Kidney glomerular epithelial cell (primary cell): ENCODE data around the gene CCL11.

Experiments used
- DNase-seq: peaks from one replicate; lab custom pipeline; 2025; lab: John Stamatoyannopoulos, UW

CCL11 gene

DNA sequence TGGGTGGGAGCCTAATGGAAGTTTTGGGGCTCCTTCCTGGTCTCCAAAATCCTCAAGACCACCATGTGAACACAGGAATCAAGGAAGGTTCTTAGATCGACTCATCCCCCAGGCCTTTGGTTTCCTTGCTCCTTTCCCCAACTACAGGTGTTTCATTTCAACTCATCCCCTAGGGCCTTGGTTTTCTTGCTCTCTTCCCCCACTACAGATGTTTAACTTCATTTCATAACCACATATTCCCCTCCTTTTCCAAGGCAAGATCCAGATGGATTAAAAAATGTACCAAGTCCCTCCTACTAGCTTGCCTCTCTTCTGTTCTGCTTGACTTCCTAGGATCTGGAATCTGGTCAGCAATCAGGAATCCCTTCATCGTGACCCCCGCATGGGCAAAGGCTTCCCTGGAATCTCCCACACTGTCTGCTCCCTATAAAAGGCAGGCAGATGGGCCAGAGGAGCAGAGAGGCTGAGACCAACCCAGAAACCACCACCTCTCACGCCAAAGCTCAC lies at the start of gene CCL11:
CCL11 (plus strand) TSS at position 457 of the 507 bp plus-strand sequence. CDS start 67 bp downstream, outside the sequence.
- DNase-seq = no peak

GRCh38 chr17:34236281-34236892 lies 49.2 kb upstream of the CCL11 start:
- no peak for DNase-seq

DNA sequence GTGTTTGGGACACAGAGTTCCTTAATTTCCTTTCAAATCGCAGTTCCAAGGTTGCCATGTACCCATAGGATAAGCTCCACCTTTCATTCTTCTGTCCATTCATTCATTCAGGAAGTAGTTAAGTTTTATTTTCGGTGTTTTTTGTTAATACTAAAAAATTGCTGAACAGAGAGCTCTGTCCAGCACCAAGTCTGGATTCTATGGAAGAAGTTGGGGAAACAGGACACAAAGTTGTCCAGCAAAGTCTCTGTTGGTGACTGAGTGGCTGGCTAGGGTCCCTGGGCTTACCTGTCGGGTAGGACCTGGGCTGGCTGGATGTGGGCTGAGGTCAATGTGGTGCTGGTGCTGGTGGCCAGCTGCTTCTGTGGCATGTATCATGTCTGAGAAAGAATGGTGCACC lies 48.1 kb upstream of the CCL11 start:
- DNase-seq = no peak

DNA sequence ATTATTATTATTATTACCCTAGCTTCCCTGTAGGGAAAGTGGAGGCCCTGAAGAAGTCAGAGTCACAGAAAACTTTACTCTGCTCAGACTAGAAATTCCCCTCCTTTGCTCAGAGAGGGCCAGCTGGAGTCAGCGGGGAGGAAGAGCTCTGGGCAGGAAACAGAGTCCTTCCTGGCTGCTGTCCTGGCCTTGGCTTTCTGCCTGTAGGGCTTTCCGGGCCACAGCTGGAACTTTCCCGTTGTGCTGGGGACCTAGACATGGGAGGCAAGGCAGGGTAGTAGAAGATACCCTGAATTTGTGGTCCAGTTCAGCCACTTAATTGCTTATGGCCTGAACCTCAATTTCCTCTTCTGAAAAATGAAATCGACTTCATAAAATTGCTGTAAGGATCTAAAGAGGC lies 44.5 kb upstream of the CCL11 start:
- no peak for DNase-seq

- no peak for DNase-seq
Measured at GRCh38 chr17:34242587-34243363, 42.8 kb upstream of the CCL11 start.

- DNase-seq = no peak
Measured at GRCh38 chr17:34243364-34244320, 41.9 kb upstream of the CCL11 start.

DNA sequence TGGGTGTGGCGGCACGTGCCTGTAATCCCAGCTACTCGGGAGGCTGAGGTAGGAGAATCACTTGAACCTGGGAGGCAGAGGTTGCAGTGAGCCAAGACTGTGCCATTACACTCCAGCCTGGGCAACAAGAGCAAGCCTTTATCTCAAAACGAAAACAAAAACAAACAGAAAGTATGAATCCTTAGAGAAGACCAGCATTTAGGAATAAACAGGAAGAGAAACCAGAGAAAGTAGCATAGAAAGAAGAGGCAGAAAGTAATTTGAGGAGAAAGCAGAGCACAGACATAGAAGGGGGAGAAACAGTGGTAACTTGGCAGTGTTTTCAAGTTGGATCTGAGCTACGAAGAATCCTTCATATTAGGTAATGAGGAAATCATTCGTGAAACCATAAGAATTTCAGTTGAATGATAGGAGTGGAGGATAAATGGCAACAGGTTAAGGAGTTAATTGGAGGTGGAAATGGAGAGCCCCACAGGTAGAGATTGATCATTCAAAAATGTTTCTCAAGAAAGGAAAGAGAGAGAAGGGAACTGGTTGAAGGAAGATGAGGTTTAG lies 40.1 kb upstream of the CCL11 start:
- no peak for DNase-seq

- DNase-seq = no peak
Measured at GRCh38 chr17:34246446-34246845, 39.1 kb upstream of the CCL11 start.

DNA sequence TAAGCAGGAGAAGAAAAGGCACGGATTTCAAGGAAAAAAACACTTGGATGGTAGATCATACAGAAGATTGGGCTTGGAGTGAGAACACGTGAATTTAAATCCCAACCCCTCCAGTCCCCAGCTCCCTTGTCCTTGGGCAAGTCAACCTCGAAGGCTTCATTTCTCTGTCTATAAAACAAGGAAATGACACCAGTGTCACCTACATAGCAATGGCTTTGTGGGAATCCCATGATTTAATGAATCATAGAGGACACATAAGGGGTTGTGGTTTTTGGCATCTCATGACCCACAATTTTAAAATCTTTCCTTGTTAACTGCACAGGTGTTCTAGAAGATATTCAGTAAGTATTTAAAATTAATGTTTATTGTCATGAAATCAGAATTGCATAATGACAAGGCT lies 38.7 kb upstream of the CCL11 start:
- no peak for DNase-seq

DNA sequence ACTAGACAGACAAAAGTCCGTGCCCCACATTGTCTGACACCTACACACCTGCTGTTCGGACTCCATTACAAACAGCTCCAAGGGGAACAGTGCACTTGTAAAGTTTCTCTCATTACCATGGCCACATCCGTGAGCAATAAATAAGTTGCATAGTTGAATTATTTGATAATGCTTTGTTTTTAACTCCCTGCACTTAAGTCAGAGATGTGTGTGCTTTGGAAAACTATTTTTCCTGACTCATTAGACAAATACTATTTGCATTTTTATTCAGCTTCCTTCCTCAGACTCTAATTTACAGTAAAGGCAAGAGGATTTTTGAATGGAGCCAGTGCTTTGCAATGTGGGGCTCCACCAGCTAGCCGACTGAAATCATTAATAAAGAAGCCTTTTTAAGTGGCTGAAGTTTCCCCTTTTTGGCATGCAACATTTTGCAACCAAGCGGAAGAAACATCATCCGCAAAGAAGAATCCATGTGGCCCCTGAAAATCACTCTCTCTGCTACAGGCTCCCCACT lies 37.0 kb upstream of the CCL11 start:
- peak; percentile 94 for DNase-seq

DNA sequence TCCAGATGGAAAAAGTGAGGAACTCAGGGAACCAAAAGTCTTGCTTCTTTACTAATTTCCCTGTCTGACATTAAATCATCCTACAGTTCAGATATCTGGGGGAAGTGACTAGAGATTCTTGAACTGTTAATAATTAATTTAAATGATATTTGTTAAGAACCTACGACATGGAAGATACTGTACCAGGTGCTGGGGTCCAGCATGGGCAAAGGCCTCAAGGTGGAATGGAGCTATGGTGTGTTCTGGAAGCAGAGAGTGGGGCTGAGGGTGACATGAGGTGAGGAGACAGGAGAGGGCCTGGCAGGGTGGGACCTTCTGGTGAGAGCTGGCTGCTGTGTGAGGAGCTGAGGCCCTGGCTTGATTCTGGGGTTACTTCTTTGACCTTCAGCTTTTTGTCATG lies 36.5 kb upstream of the CCL11 start:
- peak; percentile 72 for DNase-seq

- DNase-seq = peak; percentile 35
Measured at GRCh38 chr17:34249478-34249877, 36.1 kb upstream of the CCL11 start.

GRCh38 chr17:34251186-34251585 lies 34.4 kb upstream of the CCL11 start:
- DNase-seq = no peak

DNA sequence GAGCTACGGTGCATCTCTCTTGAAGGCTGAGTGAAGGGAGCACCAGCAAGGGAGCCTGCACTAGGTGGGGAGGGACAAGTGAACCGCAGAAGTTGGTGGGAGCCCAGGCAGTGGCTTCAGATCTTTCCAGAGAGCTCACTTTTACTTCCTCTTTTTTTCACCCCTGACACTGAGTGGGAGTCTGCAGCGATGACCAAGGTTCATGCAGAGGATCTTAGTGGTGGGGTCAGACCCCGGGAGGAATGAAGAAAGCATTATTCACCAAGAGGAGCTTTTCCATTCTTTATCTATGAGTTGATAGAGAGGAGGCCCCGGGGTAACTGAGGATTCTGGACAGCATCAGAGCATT lies 33.5 kb upstream of the CCL11 start:
- peak; percentile 91 for DNase-seq

GRCh38 chr17:34252444-34253138 lies 33.0 kb upstream of the CCL11 start:
- DNase-seq = peak; percentile 94

GRCh38 chr17:34253139-34253525 lies 32.4 kb upstream of the CCL11 start:
- DNase-seq = no peak

GRCh38 chr17:34254146-34254545 lies 31.4 kb upstream of the CCL11 start:
- DNase-seq = peak; percentile 65

- peak; percentile 86 for DNase-seq
Measured at GRCh38 chr17:34254651-34255380, 30.7 kb upstream of the CCL11 start, which contains the start of gene CCL2. TSS of gene CCL2 (plus strand) at chr17:34255285. CDS start at chr17:34255350, 65 bp downstream.

DNA sequence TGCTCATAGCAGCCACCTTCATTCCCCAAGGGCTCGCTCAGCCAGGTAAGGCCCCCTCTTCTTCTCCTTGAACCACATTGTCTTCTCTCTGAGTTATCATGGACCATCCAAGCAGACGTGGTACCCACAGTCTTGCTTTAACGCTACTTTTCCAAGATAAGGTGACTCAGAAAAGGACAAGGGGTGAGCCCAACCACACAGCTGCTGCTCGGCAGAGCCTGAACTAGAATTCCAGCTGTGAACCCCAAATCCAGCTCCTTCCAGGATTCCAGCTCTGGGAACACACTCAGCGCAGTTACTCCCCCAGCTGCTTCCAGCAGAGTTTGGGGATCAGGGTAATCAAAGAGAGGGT lies 30.2 kb upstream of the CCL11 start:
- no peak for DNase-seq

- no peak for DNase-seq
Measured at GRCh38 chr17:34255841-34256240, 29.7 kb upstream of the CCL11 start.
